Activated CD4-positive, alpha-beta T cell treated with anti-CD3 and anti-CD28 coated beads for 4 hours (primary cell): ENCODE measurements around the gene RPS6KA1.
"Not testable (repeated sequence)": the region's sequence is repeated elsewhere in the genome, so short reads cannot be mapped to it uniquely, and the experiment has no call there.

Experiments
- DNase-seq, 2 donors: peaks; one replicate each; pipeline ENCODE4 v3.0.0-alpha.2; 2020

RPS6KA1 gene

GRCh38 chr1:26556111-26556510, 26.6 kb downstream of the RPS6KA1 start:
- DNase-seq, result no peak

GRCh38 chr1:26557008-26557407, 27.4 kb downstream of the RPS6KA1 start:
- DNase-seq, result no peak

GRCh38 chr1:26558685-26559048, 29.1 kb downstream of the RPS6KA1 start:
- DNase-seq, result no peak

DNA sequence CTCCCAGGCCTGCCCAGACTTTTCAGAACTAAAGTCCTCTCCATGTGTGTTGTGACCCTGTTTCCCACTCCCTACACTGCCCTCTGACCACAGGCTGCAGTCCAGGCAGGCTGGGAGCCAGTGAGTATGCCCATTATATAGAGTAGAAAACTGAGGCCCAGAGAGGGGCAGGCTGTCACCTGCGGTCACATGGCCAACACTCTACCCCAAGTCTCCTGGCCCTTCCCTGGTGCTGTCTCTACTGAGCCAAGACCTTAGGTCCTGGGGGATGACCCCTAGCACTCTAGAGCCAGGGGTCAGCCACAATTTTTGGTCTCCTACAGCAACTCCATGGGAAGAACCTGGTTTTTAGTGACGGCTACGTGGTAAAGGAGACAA, 30.8 kb downstream of the RPS6KA1 start:
- no peak for DNase-seq

GRCh38 chr1:26570287-26570686, 40.7 kb downstream of the RPS6KA1 start:
- no peak for DNase-seq

- DNase-seq, result no peak
Measured at GRCh38 chr1:26571381-26571780, 41.8 kb downstream of the RPS6KA1 start.

DNA sequence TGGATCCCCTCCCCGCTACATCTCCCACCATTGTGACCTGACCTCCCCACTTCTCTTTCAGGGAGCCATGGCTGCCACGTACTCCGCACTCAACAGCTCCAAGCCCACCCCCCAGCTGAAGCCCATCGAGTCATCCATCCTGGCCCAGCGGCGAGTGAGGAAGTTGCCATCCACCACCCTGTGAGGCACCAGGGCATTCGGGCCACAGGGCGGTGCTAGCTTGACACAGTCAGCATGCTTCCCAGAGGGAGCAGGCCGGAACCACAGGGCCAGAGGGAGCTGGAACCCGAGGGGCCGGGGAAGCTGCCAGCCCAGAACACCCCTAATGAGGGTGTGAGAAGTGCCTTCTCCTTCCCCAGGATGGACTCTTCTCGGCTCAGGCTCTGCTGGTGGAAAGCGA, 44.5 kb downstream of the RPS6KA1 start:
- DNase-seq, result no peak

- no peak for DNase-seq
Measured at GRCh38 chr1:26574719-26575251, 45.2 kb downstream of the RPS6KA1 start.

DNA sequence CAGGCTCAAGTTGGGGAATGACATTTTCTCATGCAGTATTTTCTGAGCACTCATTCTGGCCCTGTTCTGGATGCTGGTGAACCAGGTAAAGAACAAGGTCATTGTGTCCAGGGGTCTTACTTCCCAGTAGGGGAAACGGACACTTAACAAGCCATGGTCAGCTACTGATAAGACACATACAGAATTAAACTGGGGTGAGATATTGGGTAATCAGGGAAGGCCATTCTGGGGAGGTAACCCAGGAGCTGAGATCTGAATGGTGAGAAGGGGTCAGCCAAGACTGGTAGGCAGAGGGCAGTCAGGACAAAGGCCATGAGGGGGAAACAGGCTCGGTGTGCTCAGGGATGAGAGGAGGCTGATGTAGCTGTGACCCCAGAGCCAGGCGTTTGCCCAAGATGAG, 45.8 kb downstream of the RPS6KA1 start:
- DNase-seq, result no peak

GRCh38 chr1:26578167-26578566, 48.6 kb downstream of the RPS6KA1 start:
- no peak for DNase-seq

- DNase-seq, result no peak
Measured at GRCh38 chr1:26579681-26580111, 50.1 kb downstream of the RPS6KA1 start.

- DNase-seq, result no peak
Measured at GRCh38 chr1:26580116-26580515, 50.6 kb downstream of the RPS6KA1 start.

DNA sequence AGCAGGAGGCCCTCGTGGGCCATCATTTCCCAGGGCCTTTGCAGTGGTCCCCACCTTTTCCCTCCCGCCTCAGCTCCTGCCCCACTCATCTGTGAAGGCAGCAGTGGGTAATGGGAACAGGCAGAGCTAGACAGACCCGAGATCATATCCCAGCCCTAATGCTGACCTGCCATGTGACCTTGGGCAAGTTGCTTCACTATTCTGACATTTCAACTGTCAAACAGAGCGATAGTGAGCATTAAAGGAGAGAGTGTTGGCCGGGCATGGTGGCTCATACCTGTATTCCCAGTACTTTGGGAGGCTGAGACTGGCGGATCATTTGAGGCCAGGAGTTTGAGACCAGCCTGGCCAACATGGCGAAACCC, 51.7 kb downstream of the RPS6KA1 start:
- no peak for DNase-seq

- no peak for DNase-seq
Measured at GRCh38 chr1:26582053-26582835, 52.7 kb downstream of the RPS6KA1 start.

DNA sequence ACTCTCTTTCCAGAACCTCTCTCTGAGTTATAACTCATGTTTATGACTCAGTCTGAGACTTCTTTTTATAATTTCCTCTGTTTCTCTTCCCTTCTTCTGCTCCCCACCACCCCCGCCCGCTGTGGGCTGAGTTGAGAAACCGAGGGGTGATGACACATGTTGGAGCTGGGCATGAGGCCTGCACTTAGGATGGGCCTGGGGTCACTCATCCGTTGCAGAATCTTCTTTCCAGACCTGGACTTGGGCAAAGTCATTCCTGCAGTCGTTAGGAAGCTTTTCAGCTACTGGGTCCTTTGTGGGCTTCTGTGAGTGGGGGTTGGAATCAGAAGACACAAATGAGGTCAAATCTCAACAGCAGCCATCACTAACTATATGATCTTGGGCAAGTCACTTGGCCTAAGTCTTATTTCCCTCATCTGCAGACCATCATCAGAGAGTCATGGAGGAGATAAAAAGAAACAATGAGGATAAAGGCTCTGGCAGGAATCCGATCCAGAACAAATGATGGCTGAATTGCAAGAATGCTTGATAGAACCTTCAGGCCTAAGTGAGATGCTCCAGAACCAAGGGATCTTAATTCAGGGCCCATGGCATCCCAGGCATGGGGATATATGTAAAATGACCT, 53.4 kb downstream of the RPS6KA1 start:
- DNase-seq, result peak; percentile 41 to 56

GRCh38 chr1:26583646-26584485, 54.3 kb downstream of the RPS6KA1 start:
- DNase-seq, result peak in 1 of 2 donors; percentile 5

GRCh38 chr1:26584588-26584987, 55.0 kb downstream of the RPS6KA1 start:
- DNase-seq, result not testable (repeated sequence)

- DNase-seq, result no peak
Measured at GRCh38 chr1:26585471-26585870, 55.9 kb downstream of the RPS6KA1 start.

DNA sequence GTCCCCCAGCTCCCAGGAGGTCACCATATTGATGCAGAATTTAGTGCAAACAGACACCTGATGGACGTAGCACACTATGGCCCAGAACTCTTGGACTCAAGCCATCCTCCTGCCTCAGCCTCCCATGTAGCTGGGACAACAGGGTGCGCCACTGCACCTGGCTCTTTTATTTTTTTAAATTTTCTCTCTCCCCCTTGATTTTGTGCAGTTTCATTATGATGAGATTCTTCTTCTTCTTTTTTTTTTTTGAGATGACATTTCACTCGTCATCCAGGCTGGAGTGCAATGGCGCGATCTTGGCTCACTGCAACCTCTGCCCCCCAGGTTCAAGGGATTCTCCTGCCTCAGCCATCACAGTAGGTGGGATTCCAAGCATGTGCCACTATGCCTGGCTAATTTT, 63.8 kb downstream of the RPS6KA1 start:
- no peak for DNase-seq

- not testable (repeated sequence) for DNase-seq
Measured at GRCh38 chr1:26594593-26594992, 65.0 kb downstream of the RPS6KA1 start.

- DNase-seq, result no peak
Measured at GRCh38 chr1:26597629-26598039, 68.1 kb downstream of the RPS6KA1 start.

DNA sequence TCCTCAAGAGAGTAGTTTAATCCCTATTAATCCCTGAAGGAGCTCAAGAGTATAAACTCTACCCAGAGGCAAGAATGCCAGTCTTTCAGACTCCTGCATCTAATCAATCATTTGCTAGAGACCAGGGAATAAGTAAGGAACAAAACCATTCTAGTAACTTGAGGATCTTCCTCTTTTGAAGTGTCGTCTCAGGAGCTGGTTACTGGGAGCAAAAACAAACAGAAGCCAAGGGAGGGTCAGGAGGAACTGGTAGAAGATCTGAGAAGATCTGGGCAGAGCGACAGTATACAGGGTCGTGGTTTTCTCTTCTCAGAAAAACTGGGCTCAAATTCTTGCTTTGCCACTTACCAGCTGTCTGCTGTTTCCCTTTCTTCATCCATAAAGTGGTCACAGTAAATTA, 69.3 kb downstream of the RPS6KA1 start:
- DNase-seq, result no peak

- peak; percentile 29 to 70 for DNase-seq
Measured at GRCh38 chr1:26602378-26602959, 72.9 kb downstream of the RPS6KA1 start.
